Measurements from ENCODE around the gene PEX5L.

Gene PEX5L

GRCh38 chr3:179977356-179977755, 59.4 kb downstream of the PEX5L start:
- Mint-ChIP-seq H3K27me3 (no peaks in the 10 kb centered on the region), H3K9me3 (no peaks in the 10 kb centered on the region), H3K36me3 (no peaks in the 10 kb centered on the region), H3K4me1 (no peaks in the 10 kb centered on the region), H3K27ac (no peak overlapping the region), H3K4me3 (no peak overlapping the region)
- DNase-seq = no peak
- CTCF ChIA-PET = no interaction called here

GRCh38 chr3:179973931-179974361, 62.8 kb downstream of the PEX5L start:
- no peak overlapping the region for H3K4me3 Mint-ChIP-seq
- H3K4me1 Mint-ChIP-seq = no peaks in the 10 kb centered on the region
- H3K9me3 Mint-ChIP-seq = no peaks in the 10 kb centered on the region
- DNase-seq = no peak
- H3K36me3 Mint-ChIP-seq = no peaks in the 10 kb centered on the region
- CTCF ChIA-PET = interaction anchor here (0.9 kb wide), 1 partner anchor 44 kb away, joined by 3 read pairs; no protein-coding TSS in a partner anchor
- H3K27ac Mint-ChIP-seq = no peak overlapping the region
- no peaks in the 10 kb centered on the region for H3K27me3 Mint-ChIP-seq

GRCh38 chr3:179972881-179973423, 63.8 kb downstream of the PEX5L start:
- Mint-ChIP-seq H3K27ac (no peak overlapping the region), H3K9me3 (no peaks in the 10 kb centered on the region), H3K4me3 (no peak overlapping the region), H3K27me3 (no peaks in the 10 kb centered on the region), H3K4me1 (no peaks in the 10 kb centered on the region), H3K36me3 (no peaks in the 10 kb centered on the region)
- CTCF ChIA-PET = no interaction called here
- DNase-seq = no peak

- no peaks in the 10 kb centered on the region for H3K36me3 Mint-ChIP-seq
- CTCF ChIA-PET = no interaction called here
- no peaks in the 10 kb centered on the region for H3K27me3 Mint-ChIP-seq
- H3K9me3 Mint-ChIP-seq = no peaks in the 10 kb centered on the region
- no peak overlapping the region for H3K4me3 Mint-ChIP-seq
- DNase-seq = no peak
- H3K4me1 Mint-ChIP-seq = no peaks in the 10 kb centered on the region
- H3K27ac Mint-ChIP-seq = no peak overlapping the region
Observed at GRCh38 chr3:179971280-179971679, 65.5 kb downstream of the PEX5L start.

- H3K27me3 Mint-ChIP-seq = no peaks in the 10 kb centered on the region
- no peak overlapping the region for H3K4me3 Mint-ChIP-seq
- H3K36me3 Mint-ChIP-seq = no peaks in the 10 kb centered on the region
- no peaks in the 10 kb centered on the region for H3K9me3 Mint-ChIP-seq
- CTCF ChIA-PET = no interaction called here
- no peak for DNase-seq
- no peaks in the 10 kb centered on the region for H3K4me1 Mint-ChIP-seq
- H3K27ac Mint-ChIP-seq = no peak overlapping the region
Observed at GRCh38 chr3:179970746-179971145, 66.0 kb downstream of the PEX5L start.

GRCh38 chr3:179969525-179969924, 67.2 kb downstream of the PEX5L start:
- CTCF ChIA-PET = no interaction called here
- Mint-ChIP-seq H3K36me3 (no peaks in the 10 kb centered on the region), H3K9me3 (no peaks in the 10 kb centered on the region), H3K4me3 (no peak overlapping the region), H3K27ac (no peak overlapping the region), H3K27me3 (no peaks in the 10 kb centered on the region), H3K4me1 (no peaks in the 10 kb centered on the region)
- no peak for DNase-seq

- Mint-ChIP-seq H3K27ac (no peak overlapping the region), H3K27me3 (no peaks in the 10 kb centered on the region), H3K4me1 (no peaks in the 10 kb centered on the region), H3K36me3 (no peaks in the 10 kb centered on the region), H3K9me3 (no peaks in the 10 kb centered on the region), H3K4me3 (no peak overlapping the region)
- no peak for DNase-seq
- CTCF ChIA-PET = no interaction called here
Observed at GRCh38 chr3:179967622-179968021, 69.1 kb downstream of the PEX5L start.

- H3K36me3 Mint-ChIP-seq = no peaks in the 10 kb centered on the region
- peaks cover 4% of the 10 kb centered on the region for H3K27me3 Mint-ChIP-seq
- no peaks in the 10 kb centered on the region for H3K9me3 Mint-ChIP-seq
- H3K4me1 Mint-ChIP-seq = no peaks in the 10 kb centered on the region
- H3K4me3 Mint-ChIP-seq = no peak overlapping the region
- H3K27ac Mint-ChIP-seq = no peak overlapping the region
- CTCF ChIA-PET = no interaction called here
- no peak for DNase-seq
Observed at GRCh38 chr3:179964890-179965289, 71.8 kb downstream of the PEX5L start.

GRCh38 chr3:179962629-179963387, 73.9 kb downstream of the PEX5L start:
- H3K27me3 Mint-ChIP-seq = peaks cover 4% of the 10 kb centered on the region
- no peaks in the 10 kb centered on the region for H3K9me3 Mint-ChIP-seq
- H3K27ac Mint-ChIP-seq = no peak overlapping the region
- H3K4me1 Mint-ChIP-seq = no peaks in the 10 kb centered on the region
- CTCF ChIA-PET = no interaction called here
- DNase-seq = no peak
- H3K4me3 Mint-ChIP-seq = no peak overlapping the region
- H3K36me3 Mint-ChIP-seq = no peaks in the 10 kb centered on the region

- CTCF ChIA-PET = no interaction called here
Observed at GRCh38 chr3:179961703-179962078, 75.0 kb downstream of the PEX5L start.

GRCh38 chr3:179961071-179961702, 75.5 kb downstream of the PEX5L start:
- Mint-ChIP-seq H3K27ac (no peak overlapping the region), H3K4me3 (no peak overlapping the region), H3K9me3 (no peaks in the 10 kb centered on the region), H3K36me3 (no peaks in the 10 kb centered on the region), H3K4me1 (no peaks in the 10 kb centered on the region), H3K27me3 (peaks cover 4% of the 10 kb centered on the region)
- CTCF ChIA-PET = no interaction called here
- DNase-seq = no peak

More at GRCh38 chr3:179961703-179962078, 75.0 kb downstream of the PEX5L start:
- H3K9me3 Mint-ChIP-seq = no peaks in the 10 kb centered on the region
- H3K4me1 Mint-ChIP-seq = no peaks in the 10 kb centered on the region
- H3K36me3 Mint-ChIP-seq = no peaks in the 10 kb centered on the region
- peaks cover 4% of the 10 kb centered on the region for H3K27me3 Mint-ChIP-seq
- no peak overlapping the region for H3K27ac Mint-ChIP-seq
- no peak for DNase-seq
- H3K4me3 Mint-ChIP-seq = no peak overlapping the region

GRCh38 chr3:179958759-179959158, 78.0 kb downstream of the PEX5L start:
- Mint-ChIP-seq H3K4me1 (no peaks in the 10 kb centered on the region), H3K27ac (no peak overlapping the region), H3K4me3 (no peak overlapping the region), H3K36me3 (no peaks in the 10 kb centered on the region), H3K27me3 (peaks cover 4% of the 10 kb centered on the region), H3K9me3 (no peaks in the 10 kb centered on the region)
- DNase-seq = no peak
- CTCF ChIA-PET = no interaction called here

- H3K27me3 Mint-ChIP-seq = peaks cover 4% of the 10 kb centered on the region
- no peak overlapping the region for H3K27ac Mint-ChIP-seq
- H3K9me3 Mint-ChIP-seq = no peaks in the 10 kb centered on the region
- no peaks in the 10 kb centered on the region for H3K36me3 Mint-ChIP-seq
- H3K4me3 Mint-ChIP-seq = no peak overlapping the region
- H3K4me1 Mint-ChIP-seq = no peaks in the 10 kb centered on the region
- CTCF ChIA-PET = no interaction called here
- DNase-seq = no peak
Observed at GRCh38 chr3:179958143-179958542, 78.6 kb downstream of the PEX5L start.

- Mint-ChIP-seq H3K36me3 (no peaks in the 10 kb centered on the region), H3K27me3 (peaks cover 4% of the 10 kb centered on the region), H3K4me1 (no peaks in the 10 kb centered on the region), H3K4me3 (no peak overlapping the region), H3K27ac (no peak overlapping the region), H3K9me3 (no peaks in the 10 kb centered on the region)
- CTCF ChIA-PET = no interaction called here
- DNase-seq = no peak
Observed at GRCh38 chr3:179957264-179957845, 79.4 kb downstream of the PEX5L start.

GRCh38 chr3:179956416-179956830, 80.3 kb downstream of the PEX5L start:
- Mint-ChIP-seq H3K9me3 (no peaks in the 10 kb centered on the region), H3K27ac (no peak overlapping the region), H3K4me3 (no peak overlapping the region), H3K27me3 (peaks cover 4% of the 10 kb centered on the region), H3K36me3 (no peaks in the 10 kb centered on the region), H3K4me1 (no peaks in the 10 kb centered on the region)
- CTCF ChIA-PET = no interaction called here
- DNase-seq = peak; percentile 34

Measured in activated naive CD4-positive, alpha-beta T cell treated with anti-CD3 and anti-CD28 coated beads, Interleukin-2, amount 10 ng/mL, durations not matched to agents 7 days and 5 days (primary cell).